Measurements from ENCODE around the gene VWA5B1.

DNA sequence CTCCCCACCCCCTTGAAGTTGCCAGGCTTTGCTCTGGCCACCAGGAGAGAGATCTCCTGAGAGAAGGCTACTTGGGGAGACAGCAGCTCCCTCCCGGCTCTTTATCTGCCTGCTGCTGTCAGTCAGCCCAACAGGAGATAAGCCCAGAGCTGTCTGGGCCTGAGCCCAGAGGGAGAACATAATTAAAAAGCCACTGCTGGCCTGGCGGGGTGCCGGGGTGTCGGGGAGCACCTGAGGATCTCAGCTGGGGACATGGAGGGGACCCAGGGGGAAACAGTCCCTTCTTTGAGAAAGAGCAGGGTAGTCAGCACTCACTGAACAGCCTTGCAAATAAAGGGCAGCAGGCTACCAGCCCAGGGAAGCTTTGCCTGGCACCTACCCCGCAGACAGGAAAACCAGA, 17.9 kb downstream of the VWA5B1 start:
- no peak for TF ChIP-seq CTCF (IDR thresholded peaks at IDR 0.05)
- TF ChIP-seq POLR2A (IDR thresholded peaks at IDR 0.05), result no peak

All from uterus (tissue), 2 donors.